ENCODE results near the gene ESX1. TPM values are rescaled to one million over a fixed set of nuclear protein-coding genes. Genes with fewer than 3 reads are reported as not detected.

The ESX1 gene
- total RNA-seq, 1 experiment from 2014 or later, result not detected

- Histone ChIP-seq H3K4me3 (ENCODE audit: low read depth, low read length) (no peak overlapping the region), H3K36me3 (ENCODE audit: control insufficient read depth, insufficient read depth, low read length) (no peaks in the 10 kb centered on the region), H3K9me3 (no peaks in the 10 kb centered on the region), H3K27me3 (replicated peaks; ENCODE audit: control insufficient read depth, insufficient read depth, low read length) (no peaks in the 10 kb centered on the region), H3K4me1 (no peaks in the 10 kb centered on the region)
- Mint-ChIP-seq H3K27me3 (ENCODE audit: insufficient read depth, unreplicated experiment) (peaks cover 3% of the 10 kb centered on the region), H3K4me1 (ENCODE audit: low read depth, unreplicated experiment) (no peaks in the 10 kb centered on the region), H3K9me3 (ENCODE audit: unreplicated experiment) (no peaks in the 10 kb centered on the region), H3K4me3 (ENCODE audit: unreplicated experiment) (no peak overlapping the region), H3K27ac (ENCODE audit: unreplicated experiment) (no peak overlapping the region), H3K36me3 (ENCODE audit: insufficient read depth, unreplicated experiment) (no peaks in the 10 kb centered on the region)
- no peak for TF ChIP-seq CTCF (IDR thresholded peaks at IDR 0.05; ENCODE audit: insufficient read depth in 1 of 2, low read depth in 1 of 2, low read length in 1 of 2, severe bottlenecking in 1 of 2, unreplicated experiment in 1 of 2)
- POLR2A ChIA-PET, result no interaction called here
- CTCF ChIA-PET, result no interaction called here
- DNase-seq, result no peak
- BruUV-seq (replicated peaks), result no TSS peak
- intact Hi-C loops (cut with micrococcal nuclease; ENCODE audit: unreplicated experiment), result no loop called here
Observed at GRCh38 chrX:104288269-104288668, 33.5 kb upstream of the ESX1 start.

GRCh38 chrX:104285201-104285600 is 30.5 kb upstream of the ESX1 start:
- Histone ChIP-seq H3K9me3 (no peaks in the 10 kb centered on the region), H3K4me3 (ENCODE audit: low read depth, low read length) (no peak overlapping the region), H3K4me1 (no peaks in the 10 kb centered on the region), H3K27me3 (replicated peaks; ENCODE audit: control insufficient read depth, insufficient read depth, low read length) (no peaks in the 10 kb centered on the region), H3K36me3 (ENCODE audit: control insufficient read depth, insufficient read depth, low read length) (no peaks in the 10 kb centered on the region)
- POLR2A ChIA-PET, result no interaction called here
- Mint-ChIP-seq H3K9me3 (ENCODE audit: unreplicated experiment) (no peaks in the 10 kb centered on the region), H3K36me3 (ENCODE audit: insufficient read depth, unreplicated experiment) (no peaks in the 10 kb centered on the region), H3K4me3 (ENCODE audit: unreplicated experiment) (no peak overlapping the region), H3K4me1 (ENCODE audit: low read depth, unreplicated experiment) (no peaks in the 10 kb centered on the region), H3K27me3 (ENCODE audit: insufficient read depth, unreplicated experiment) (peaks cover 3% of the 10 kb centered on the region), H3K27ac (ENCODE audit: unreplicated experiment) (no peak overlapping the region)
- TF ChIP-seq CTCF (IDR thresholded peaks at IDR 0.05; ENCODE audit: insufficient read depth in 1 of 2, low read depth in 1 of 2, low read length in 1 of 2, severe bottlenecking in 1 of 2, unreplicated experiment in 1 of 2), result no peak
- CTCF ChIA-PET, result no interaction called here
- intact Hi-C loops (cut with micrococcal nuclease; ENCODE audit: unreplicated experiment), result no loop called here
- BruUV-seq (replicated peaks), result no TSS peak
- no peak for DNase-seq

GRCh38 chrX:104284507-104284906 is 29.8 kb upstream of the ESX1 start:
- H3K27me3 Mint-ChIP-seq (ENCODE audit: insufficient read depth, unreplicated experiment), result peaks cover 3% of the 10 kb centered on the region
- Histone ChIP-seq H3K36me3 (ENCODE audit: control insufficient read depth, insufficient read depth, low read length) (no peaks in the 10 kb centered on the region), H3K4me3 (ENCODE audit: low read depth, low read length) (no peak overlapping the region), H3K4me1 (no peaks in the 10 kb centered on the region), H3K27me3 (replicated peaks; ENCODE audit: control insufficient read depth, insufficient read depth, low read length) (no peaks in the 10 kb centered on the region), H3K9me3 (no peaks in the 10 kb centered on the region)
- ChIA-PET CTCF (no interaction called here), POLR2A (no interaction called here)
- intact Hi-C loops (cut with micrococcal nuclease; ENCODE audit: unreplicated experiment), result no loop called here
- TF ChIP-seq CTCF (IDR thresholded peaks at IDR 0.05; ENCODE audit: insufficient read depth in 1 of 2, low read depth in 1 of 2, low read length in 1 of 2, severe bottlenecking in 1 of 2, unreplicated experiment in 1 of 2), result no peak
- H3K36me3 Mint-ChIP-seq (ENCODE audit: insufficient read depth, unreplicated experiment), result no peaks in the 10 kb centered on the region
- no peak for DNase-seq
- no TSS peak for BruUV-seq (replicated peaks)
- no peak overlapping the region for H3K4me3 Mint-ChIP-seq (ENCODE audit: unreplicated experiment)
- H3K9me3 Mint-ChIP-seq (ENCODE audit: unreplicated experiment), result no peaks in the 10 kb centered on the region
- no peak overlapping the region for H3K27ac Mint-ChIP-seq (ENCODE audit: unreplicated experiment)
- H3K4me1 Mint-ChIP-seq (ENCODE audit: low read depth, unreplicated experiment), result no peaks in the 10 kb centered on the region

Measured in Caco-2 (cell line).